Subcutaneous abdominal adipose tissue (tissue), 5 donors: ENCODE measurements around the gene CBX8.
A peak's percentile ranks its signal among the peaks of the same experiment; 100 is the strongest.

Experiments used
- H3K27ac ChIP-seq: one replicate; pipeline ENCODE4 v1.7.0; 2013; ENCODE audit warnings: low read depth, mild to moderate bottlenecking, inconsistent platforms, low read length, moderate library complexity
- H3K27me3 ChIP-seq, 5 donors: one replicate each; pipeline ENCODE4 v1.7.0; 2013; ENCODE audit warnings: low read length in 5 of 5, inconsistent platforms in 1 of 5; ENCODE audit not compliant: control insufficient read depth in 5 of 5, insufficient read depth in 4 of 5
- H3K36me3 ChIP-seq, 5 donors: one replicate each; pipeline ENCODE4 v1.7.0; 2013; ENCODE audit warnings: low read length in 5 of 5; ENCODE audit not compliant: control insufficient read depth in 5 of 5, insufficient read depth in 5 of 5
- H3K4me1 ChIP-seq, 5 donors: one replicate each; pipeline ENCODE4 v1.7.0; 2013; ENCODE audit warnings: low read length in 5 of 5, mild to moderate bottlenecking in 3 of 5, moderate library complexity in 1 of 5; ENCODE audit not compliant: control insufficient read depth in 5 of 5, insufficient read depth in 5 of 5
- H3K4me3 ChIP-seq, 5 donors: one replicate each; pipeline ENCODE4 v1.7.0; 2013; ENCODE audit warnings: low read length in 5 of 5, low read depth in 1 of 5
- H3K9ac ChIP-seq, 5 donors: one replicate each; pipeline ENCODE4 v1.7.0; 2013; ENCODE audit warnings: low read length in 5 of 5, mild to moderate bottlenecking in 4 of 5, moderate library complexity in 3 of 5
- H3K9me3 ChIP-seq, 5 donors: one replicate each; pipeline ENCODE4 v1.7.0; 2013; ENCODE audit warnings: low read length in 5 of 5; ENCODE audit not compliant: control insufficient read depth in 5 of 5
- donor health status: healthy.
- donor health status: healthy.
- donor health status: healthy.
- donor health status: healthy.
- donor health status: healthy.

The CBX8 gene

DNA sequence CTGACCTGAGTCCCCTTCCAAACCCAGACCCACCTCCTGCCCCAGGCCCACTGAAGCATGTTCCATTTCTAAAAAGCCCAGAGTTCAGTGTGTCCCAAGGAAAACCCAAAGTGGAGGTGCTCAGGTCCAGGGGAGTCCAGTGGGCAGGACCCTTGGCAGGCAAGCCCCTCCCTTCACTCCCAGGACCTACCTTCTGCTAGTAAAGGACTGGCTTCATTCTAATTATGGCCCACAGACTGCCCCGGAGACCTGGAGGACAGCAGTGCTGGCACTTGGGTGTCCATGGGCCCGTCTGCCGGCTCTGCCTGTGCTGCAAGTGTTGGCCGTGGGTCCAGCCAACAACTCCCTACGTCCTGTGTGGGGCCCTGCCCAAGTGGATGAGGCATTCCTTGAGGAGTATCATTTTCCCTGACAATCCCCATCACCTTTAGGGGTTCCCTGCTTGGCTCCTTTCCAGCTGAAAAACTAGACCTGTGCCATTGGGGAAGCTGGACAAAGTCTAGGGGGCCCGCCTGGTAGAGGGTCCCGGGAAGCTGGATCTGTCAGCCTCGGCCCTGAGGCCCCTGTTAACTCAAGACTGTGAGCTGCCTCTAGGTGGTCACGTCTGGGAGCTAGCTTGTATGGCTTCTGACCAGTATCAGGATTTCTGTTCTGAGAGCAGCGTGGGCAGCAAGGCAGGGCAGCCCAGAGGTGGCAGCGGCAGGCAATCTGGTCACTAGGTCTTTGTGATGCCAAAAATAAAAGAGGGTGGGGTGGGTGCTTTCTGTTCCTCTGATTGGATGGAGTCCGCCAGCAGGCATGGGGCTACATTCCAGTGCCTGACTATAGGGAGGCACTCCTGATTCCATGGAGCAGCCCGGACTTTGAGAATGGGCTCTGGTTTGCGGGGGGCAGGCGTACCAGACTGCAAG lies 10.7 kb downstream of the CBX8 start:
- no peak overlapping the region for H3K4me3 ChIP-seq
- H3K9me3 ChIP-seq = no peaks in the 10 kb centered on the region
- peaks cover 0 to 23% (median 12%) of the 10 kb centered on the region in 5 donors for H3K4me1 ChIP-seq
- no peak overlapping the region for H3K9ac ChIP-seq
- no peaks in the 10 kb centered on the region for H3K36me3 ChIP-seq
- H3K27me3 ChIP-seq = peaks cover 29 to 65% (median 56%) of the 10 kb centered on the region in 5 donors
- no peak overlapping the region for H3K27ac ChIP-seq

DNA sequence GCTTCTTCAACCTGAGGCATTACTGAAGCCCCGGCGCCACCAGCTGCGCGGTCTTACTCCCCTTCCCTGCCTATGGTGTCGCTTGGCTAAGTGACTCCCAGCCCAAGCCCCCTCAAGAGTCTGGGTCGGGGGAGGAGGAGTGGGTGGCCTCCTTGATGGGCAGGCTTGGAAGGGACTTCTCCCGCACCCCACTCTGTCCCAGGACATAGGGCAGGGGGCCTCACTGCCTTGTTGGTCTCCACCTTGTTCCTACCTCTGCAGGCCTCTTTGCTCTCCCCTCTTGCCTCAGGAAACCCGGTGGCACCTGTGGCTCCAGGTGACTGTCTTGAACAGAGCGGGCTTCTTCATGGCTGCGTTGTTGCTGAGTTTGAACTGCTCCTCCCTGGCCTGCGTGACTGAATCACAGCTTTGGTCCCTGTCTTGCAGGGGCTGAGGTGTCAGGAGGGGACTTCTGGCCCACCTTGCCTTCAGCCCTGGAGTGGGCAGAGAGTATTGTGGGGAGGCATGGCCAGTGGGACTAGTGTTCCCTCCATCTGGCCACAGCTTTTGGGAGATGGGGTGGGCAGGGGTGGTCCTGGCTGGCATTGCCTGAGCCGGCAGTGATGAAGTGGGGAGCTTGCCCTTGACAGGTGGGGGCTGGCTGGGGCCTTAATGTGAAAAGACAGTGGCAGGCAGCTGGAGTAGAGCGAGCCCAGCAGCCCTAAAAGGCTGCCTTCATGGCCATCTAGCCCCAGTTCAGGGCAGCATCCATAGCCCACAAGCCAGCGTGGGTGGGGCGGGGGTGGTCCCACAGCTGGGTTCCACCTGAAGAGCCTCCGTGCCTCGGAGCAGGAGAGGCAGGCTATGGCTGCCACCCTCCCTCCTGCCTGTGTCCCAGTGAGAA lies 11.6 kb downstream of the CBX8 start:
- no peak overlapping the region for H3K9ac ChIP-seq
- H3K4me1 ChIP-seq = peaks cover 0 to 14% (median 8%) of the 10 kb centered on the region in 5 donors
- no peaks in the 10 kb centered on the region for H3K36me3 ChIP-seq
- H3K4me3 ChIP-seq = no peak overlapping the region
- H3K27ac ChIP-seq = no peak overlapping the region
- H3K9me3 ChIP-seq = no peaks in the 10 kb centered on the region
- peaks cover 20 to 56% (median 47%) of the 10 kb centered on the region in 5 donors for H3K27me3 ChIP-seq

DNA sequence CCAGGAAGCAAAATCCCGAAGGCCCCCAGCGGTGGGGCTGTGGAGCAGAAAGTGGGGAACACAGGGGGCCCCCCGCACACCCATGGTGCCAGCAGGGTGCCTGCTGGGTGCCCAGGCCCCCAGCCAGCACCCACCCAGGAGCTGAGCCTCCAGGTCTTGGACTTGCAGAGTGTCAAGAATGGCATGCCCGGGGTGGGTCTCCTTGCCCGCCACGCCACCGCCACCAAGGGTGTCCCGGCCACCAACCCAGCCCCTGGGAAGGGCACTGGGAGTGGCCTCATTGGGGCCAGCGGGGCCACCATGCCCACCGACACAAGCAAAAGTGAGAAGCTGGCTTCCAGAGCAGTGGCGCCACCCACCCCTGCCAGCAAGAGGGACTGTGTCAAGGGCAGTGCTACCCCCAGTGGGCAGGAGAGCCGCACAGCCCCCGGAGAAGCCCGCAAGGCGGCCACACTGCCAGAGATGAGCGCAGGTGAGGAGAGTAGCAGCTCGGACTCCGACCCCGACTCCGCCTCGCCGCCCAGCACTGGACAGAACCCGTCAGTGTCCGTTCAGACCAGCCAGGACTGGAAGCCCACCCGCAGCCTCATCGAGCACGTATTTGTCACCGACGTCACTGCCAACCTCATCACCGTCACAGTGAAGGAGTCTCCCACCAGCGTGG lies 12.4 kb downstream of the CBX8 start:
- H3K27me3 ChIP-seq = peaks cover 14 to 52% (median 41%) of the 10 kb centered on the region in 5 donors
- no peaks in the 10 kb centered on the region for H3K9me3 ChIP-seq
- H3K27ac ChIP-seq = no peak overlapping the region
- H3K9ac ChIP-seq = no peak overlapping the region
- H3K4me1 ChIP-seq = peaks cover 0 to 6% (median 1%) of the 10 kb centered on the region in 5 donors
- no peaks in the 10 kb centered on the region for H3K36me3 ChIP-seq
- H3K4me3 ChIP-seq = no peak overlapping the region

DNA sequence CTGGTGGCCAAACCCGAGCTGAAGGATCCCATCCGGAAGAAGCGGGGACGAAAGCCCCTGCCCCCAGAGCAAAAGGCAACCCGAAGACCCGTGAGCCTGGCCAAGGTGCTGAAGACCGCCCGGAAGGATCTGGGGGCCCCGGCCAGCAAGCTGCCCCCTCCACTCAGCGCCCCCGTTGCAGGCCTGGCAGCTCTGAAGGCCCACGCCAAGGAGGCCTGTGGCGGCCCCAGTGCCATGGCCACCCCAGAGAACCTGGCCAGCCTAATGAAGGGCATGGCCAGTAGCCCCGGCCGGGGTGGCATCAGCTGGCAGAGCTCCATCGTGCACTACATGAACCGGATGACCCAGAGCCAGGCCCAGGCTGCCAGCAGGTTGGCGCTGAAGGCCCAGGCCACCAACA lies 13.0 kb downstream of the CBX8 start:
- H3K4me3 ChIP-seq = no peak overlapping the region
- no peaks in the 10 kb centered on the region for H3K9me3 ChIP-seq
- no peak overlapping the region for H3K9ac ChIP-seq
- peaks cover 10 to 46% (median 36%) of the 10 kb centered on the region in 5 donors for H3K27me3 ChIP-seq
- H3K4me1 ChIP-seq = peaks cover 0 to 7% (median 2%) of the 10 kb centered on the region in 5 donors
- H3K36me3 ChIP-seq = no peaks in the 10 kb centered on the region
- H3K27ac ChIP-seq = no peak overlapping the region

DNA sequence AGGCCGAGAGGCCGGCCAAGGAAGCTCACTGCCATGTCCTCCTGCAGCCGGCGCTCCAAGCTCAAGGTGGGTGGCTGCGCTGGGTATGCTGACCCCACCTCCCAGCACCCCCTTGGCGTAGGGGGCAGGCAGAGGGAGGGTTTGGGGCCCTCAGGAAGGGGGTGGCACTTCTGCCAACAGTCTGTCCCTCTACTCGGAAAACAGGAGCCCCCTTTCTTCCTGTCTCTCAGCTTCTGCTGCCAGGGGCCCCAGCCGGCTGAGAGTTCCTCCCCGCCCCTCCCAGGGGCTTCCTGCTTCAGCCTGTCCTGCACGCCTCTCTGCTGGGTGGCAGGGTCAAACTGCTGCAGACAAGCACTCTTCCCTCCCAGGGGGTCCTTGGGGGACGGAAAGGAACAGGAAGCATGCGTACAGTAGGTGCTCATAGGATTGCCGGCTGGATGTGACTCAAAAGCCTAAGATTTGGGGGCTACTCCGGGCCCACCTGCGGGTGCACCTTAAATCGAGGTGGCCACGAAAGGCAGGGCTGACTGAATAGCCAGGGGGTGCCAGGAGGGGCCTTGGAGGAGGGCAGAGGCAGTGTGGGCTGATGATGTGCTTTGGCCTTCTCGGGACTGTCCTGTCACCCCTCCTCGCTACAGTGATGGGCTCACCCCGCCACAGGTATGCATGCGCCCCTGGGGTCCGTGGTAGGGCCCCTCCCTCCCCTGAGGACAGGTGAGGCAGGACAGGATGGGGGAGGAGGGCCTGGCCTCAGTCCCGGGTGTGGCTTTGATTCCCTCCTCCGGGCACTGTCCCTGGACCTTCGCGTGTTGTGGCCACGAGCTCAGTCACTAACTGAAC lies 14.9 kb downstream of the CBX8 start:
- no peaks in the 10 kb centered on the region for H3K36me3 ChIP-seq
- H3K9ac ChIP-seq = no peak overlapping the region
- H3K9me3 ChIP-seq = no peaks in the 10 kb centered on the region
- no peak overlapping the region for H3K4me3 ChIP-seq
- peaks cover 0 to 23% (median 13%) of the 10 kb centered on the region in 5 donors for H3K4me1 ChIP-seq
- peaks cover 17 to 43% (median 28%) of the 10 kb centered on the region in 5 donors for H3K27me3 ChIP-seq
- no peak overlapping the region for H3K27ac ChIP-seq

DNA sequence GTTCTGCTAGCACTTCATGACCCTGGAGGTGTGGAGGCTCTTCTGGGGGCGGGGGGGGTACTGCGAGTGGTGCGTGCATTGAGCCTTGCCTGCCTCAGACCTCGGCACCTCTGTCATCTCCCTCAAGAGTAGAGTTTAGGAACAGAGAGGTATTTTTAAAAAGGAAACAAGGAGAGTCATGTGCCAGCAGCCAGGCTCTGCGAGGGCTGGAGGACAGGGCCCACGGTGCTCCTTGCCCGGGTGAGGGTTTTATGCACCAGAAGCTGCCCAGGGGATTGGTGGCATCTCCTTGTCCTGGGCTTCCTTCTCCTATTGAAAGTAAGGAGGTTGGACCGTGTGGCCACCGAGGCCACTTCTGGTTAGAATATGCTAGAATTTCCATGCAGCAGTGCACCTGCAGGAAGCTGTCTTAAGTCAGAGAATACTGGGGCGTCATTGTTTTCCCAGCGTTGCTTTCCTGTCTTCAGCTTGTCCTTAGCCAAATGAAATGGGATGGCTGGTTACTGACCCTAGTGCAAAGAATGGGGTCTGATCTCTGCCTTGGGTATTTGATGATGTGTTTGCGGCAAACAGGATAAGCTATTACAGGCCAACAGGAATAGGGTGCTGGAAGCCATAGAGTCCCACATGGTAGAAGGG lies 15.7 kb downstream of the CBX8 start:
- peaks cover 19 to 45% (median 29%) of the 10 kb centered on the region in 5 donors for H3K27me3 ChIP-seq
- H3K4me3 ChIP-seq = no peak overlapping the region
- peaks cover 0 to 26% (median 15%) of the 10 kb centered on the region in 5 donors for H3K4me1 ChIP-seq
- H3K9me3 ChIP-seq = no peaks in the 10 kb centered on the region
- H3K9ac ChIP-seq = no peak overlapping the region
- no peaks in the 10 kb centered on the region for H3K36me3 ChIP-seq
- H3K27ac ChIP-seq = no peak overlapping the region

DNA sequence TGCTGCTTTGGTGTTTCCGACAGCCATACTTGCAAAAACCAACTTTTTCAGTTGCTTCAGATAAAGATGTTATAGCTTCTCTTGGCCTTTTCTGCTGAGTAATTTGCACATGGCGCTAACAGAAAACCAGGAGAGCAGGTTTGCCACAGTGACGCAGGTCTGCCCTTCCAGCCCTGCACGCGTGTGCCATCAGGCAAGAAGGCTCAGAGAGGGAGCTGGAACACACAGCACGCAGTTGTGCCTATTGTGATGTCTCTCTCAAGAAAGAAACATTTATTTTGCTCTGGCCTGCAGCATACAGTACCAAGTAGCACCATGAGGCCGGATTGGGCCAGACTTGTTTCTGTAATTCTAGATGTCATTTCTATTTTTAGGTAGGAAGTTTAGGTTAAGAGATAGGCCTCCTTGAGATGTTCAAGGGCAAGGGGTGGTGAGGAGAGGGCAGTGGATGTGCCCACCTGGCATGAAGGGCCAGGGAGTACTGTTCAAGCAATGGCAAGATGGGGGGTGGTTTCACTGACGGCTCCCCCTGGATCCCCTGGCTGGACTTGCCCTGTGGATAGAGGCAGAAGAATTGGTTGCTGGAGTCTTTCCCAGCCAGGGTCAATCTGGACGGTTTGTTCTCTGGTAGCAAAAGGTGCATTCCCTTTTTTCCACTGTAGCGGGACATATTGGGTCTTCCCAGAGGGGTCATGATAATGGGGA lies 17.1 kb downstream of the CBX8 start:
- H3K9me3 ChIP-seq = no peaks in the 10 kb centered on the region
- H3K27me3 ChIP-seq = peaks cover 21 to 52% (median 29%) of the 10 kb centered on the region in 5 donors
- H3K9ac ChIP-seq = no peak overlapping the region
- H3K36me3 ChIP-seq = no peaks in the 10 kb centered on the region
- H3K27ac ChIP-seq = no peak overlapping the region
- H3K4me3 ChIP-seq = no peak overlapping the region
- peaks cover 0 to 26% (median 15%) of the 10 kb centered on the region in 5 donors for H3K4me1 ChIP-seq

DNA sequence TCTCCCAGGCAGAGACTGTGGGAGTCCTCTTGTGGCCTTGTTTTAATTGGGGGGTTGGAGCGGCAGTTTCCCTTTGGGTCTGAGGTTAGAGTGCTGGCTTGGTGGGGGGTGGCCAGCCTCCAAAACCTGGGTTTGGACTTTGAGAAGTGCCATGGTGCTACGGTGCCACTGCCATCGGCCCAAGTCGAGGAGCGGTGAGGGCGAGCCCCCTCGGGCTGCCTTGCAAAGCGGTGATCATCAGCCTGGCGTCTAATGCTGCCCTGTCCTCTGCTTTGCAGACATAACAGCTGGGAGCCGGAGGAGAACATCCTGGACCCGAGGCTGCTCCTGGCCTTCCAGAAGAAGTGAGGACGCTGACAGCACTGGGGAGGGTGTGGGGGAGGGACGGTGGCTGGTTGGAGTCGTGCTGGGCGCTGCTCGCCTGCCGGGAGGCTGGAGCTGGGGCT lies 17.8 kb downstream of the CBX8 start:
- peaks cover 24 to 59% (median 31%) of the 10 kb centered on the region in 5 donors for H3K27me3 ChIP-seq
- no peaks in the 10 kb centered on the region for H3K36me3 ChIP-seq
- H3K4me3 ChIP-seq = peak overlapping the region in 4 of 5 donors; percentile 27 to 64 (median 55)
- H3K27ac ChIP-seq = no peak overlapping the region
- no peaks in the 10 kb centered on the region for H3K9me3 ChIP-seq
- H3K9ac ChIP-seq = no peak overlapping the region
- H3K4me1 ChIP-seq = peaks cover 2 to 26% (median 15%) of the 10 kb centered on the region in 5 donors
